NCI-H1417 treated with DMSO at 0.1 percent for 48 hours (cell line): ENCODE results near the gene ELMOD3.
"Not testable (repeated sequence)": the region's sequence is repeated elsewhere in the genome, so short reads cannot be mapped to it uniquely, and the experiment has no call there.

Experiments
- DNase-seq: peaks from one replicate; lab custom pipeline; 2025; lab: John Stamatoyannopoulos, UW

The ELMOD3 gene

GRCh38 chr2:85427300-85427835 is 72.8 kb downstream of the ELMOD3 start:
- no peak for DNase-seq

GRCh38 chr2:85428343-85428881 is 73.8 kb downstream of the ELMOD3 start:
- no peak for DNase-seq

- no peak for DNase-seq
Measured at GRCh38 chr2:85429213-85429923, 74.8 kb downstream of the ELMOD3 start.

GRCh38 chr2:85429924-85430289 is 75.3 kb downstream of the ELMOD3 start:
- no peak for DNase-seq

- DNase-seq = no peak
Measured at GRCh38 chr2:85430752-85431569, 76.4 kb downstream of the ELMOD3 start.

- no peak for DNase-seq
Measured at GRCh38 chr2:85431570-85432205, 77.1 kb downstream of the ELMOD3 start.

- DNase-seq = no peak
Measured at GRCh38 chr2:85433511-85434089, 79.0 kb downstream of the ELMOD3 start.

GRCh38 chr2:85434696-85435095 is 80.1 kb downstream of the ELMOD3 start:
- DNase-seq = no peak

- no peak for DNase-seq
Measured at GRCh38 chr2:85435220-85435958, 80.8 kb downstream of the ELMOD3 start.

GRCh38 chr2:85435981-85436835 is 81.6 kb downstream of the ELMOD3 start:
- no peak for DNase-seq

- no peak for DNase-seq
Measured at GRCh38 chr2:85436836-85437487, 82.4 kb downstream of the ELMOD3 start.

- DNase-seq = no peak
Measured at GRCh38 chr2:85437488-85438200, 83.1 kb downstream of the ELMOD3 start.

GRCh38 chr2:85438201-85439024 is 83.8 kb downstream of the ELMOD3 start:
- DNase-seq = no peak

- no peak for DNase-seq
Measured at GRCh38 chr2:85439025-85439472, 84.5 kb downstream of the ELMOD3 start.

- not testable (repeated sequence) for DNase-seq
Measured at GRCh38 chr2:85439569-85439968, 85.0 kb downstream of the ELMOD3 start.

- DNase-seq = no peak
Measured at GRCh38 chr2:85439986-85440385, 85.4 kb downstream of the ELMOD3 start.

GRCh38 chr2:85440729-85441128 is 86.2 kb downstream of the ELMOD3 start:
- DNase-seq = no peak
